KMS-11 (cell line): ENCODE measurements around the gene CRYAB.

Source experiments
- H2AFZ ChIP-seq: fragments of 200-600 bp; sonication (generic); 2 replicates; pipeline ENCODE4 v1.6.1; 2016; ENCODE audit warnings: antibody characterized with exemption, mixed run types, low read depth
- H3K27ac ChIP-seq: fragments of 200-600 bp; sonication (generic); 2 replicates; pipeline ENCODE4 v1.6.1; 2016; ENCODE audit warnings: mild to moderate bottlenecking, mixed run types
- H3K27me3 ChIP-seq: fragments of 200-600 bp; sonication (generic); 2 replicates; pipeline ENCODE4 v1.6.1; 2017; ENCODE audit warnings: mild to moderate bottlenecking, low read depth, mixed run types, moderate library complexity; ENCODE audit not compliant: insufficient read depth
- H3K36me3 ChIP-seq: fragments of 200-600 bp; sonication (generic); 2 replicates; pipeline ENCODE4 v1.6.1; 2017; ENCODE audit warnings: mild to moderate bottlenecking, mixed run types; ENCODE audit not compliant: insufficient read depth
- H3K4me1 ChIP-seq: fragments of 200-600 bp; sonication (generic); 2 replicates; pipeline ENCODE4 v1.6.1; 2016; ENCODE audit warnings: mild to moderate bottlenecking, low read depth, mixed run types; ENCODE audit not compliant: poor library complexity, severe bottlenecking
- H3K4me2 ChIP-seq: fragments of 200-600 bp; sonication (generic); 2 replicates; pipeline ENCODE4 v1.7.0; 2016; ENCODE audit warnings: mild to moderate bottlenecking, mixed run types
- H3K4me3 ChIP-seq: fragments of 200-600 bp; sonication (generic); IDR thresholded peaks from 2 replicates; pipeline ENCODE4 v1.6.1; 2017; ENCODE audit warnings: low read depth, low read length, mixed read lengths; ENCODE audit not compliant: insufficient read depth
- H3K79me2 ChIP-seq: fragments of 200-600 bp; sonication (generic); 2 replicates; pipeline ENCODE4 v1.6.1; 2016; ENCODE audit warnings: low read depth, mixed run types; ENCODE audit not compliant: insufficient read depth
- H3K9ac ChIP-seq: fragments of 200-600 bp; sonication (generic); 2 replicates; pipeline ENCODE4 v1.6.1; 2016; ENCODE audit warnings: mild to moderate bottlenecking, mixed run types
- H4K20me1 ChIP-seq: fragments of 200-600 bp; sonication (generic); 2 replicates; pipeline ENCODE4 v1.6.1; 2016; ENCODE audit warnings: mild to moderate bottlenecking, mixed run types; ENCODE audit not compliant: insufficient read depth
- CTCF ChIP-seq: fragments of 200-600 bp; sonication (generic); conservative IDR thresholded peaks from 2 replicates; pipeline ENCODE4 v1.6.1; 2017; ENCODE audit warnings: low read depth, mild to moderate bottlenecking, antibody characterized with exemption, low read length, moderate library complexity, mixed read lengths

Gene CRYAB

GRCh38 chr11:111945198-111945597, 33.6 kb upstream of the CRYAB start:
- no peak overlapping the region for H3K27ac ChIP-seq

GRCh38 chr11:111944651-111945051, 33.1 kb upstream of the CRYAB start:
- no peak for TF ChIP-seq CTCF
- H3K79me2 ChIP-seq, result no peaks in the 10 kb centered on the region
- H3K27ac ChIP-seq, result no peak overlapping the region
- no peaks in the 10 kb centered on the region for H3K27me3 ChIP-seq
- H3K4me1 ChIP-seq, result peaks cover 3% of the 10 kb centered on the region
- no peak overlapping the region for H3K9ac ChIP-seq
- H3K4me3 ChIP-seq, result no peak overlapping the region
- H3K36me3 ChIP-seq, result no peaks in the 10 kb centered on the region
- no peak overlapping the region for H2AFZ ChIP-seq
- H4K20me1 ChIP-seq, result no peaks in the 10 kb centered on the region
- no peak overlapping the region for H3K4me2 ChIP-seq

More at GRCh38 chr11:111945198-111945597, 33.6 kb upstream of the CRYAB start:
- TF ChIP-seq CTCF, result no peak
- H3K4me1 ChIP-seq, result peaks cover 6% of the 10 kb centered on the region
- H2AFZ ChIP-seq, result no peak overlapping the region
- H4K20me1 ChIP-seq, result no peaks in the 10 kb centered on the region
- H3K4me3 ChIP-seq, result no peak overlapping the region
- no peaks in the 10 kb centered on the region for H3K36me3 ChIP-seq
- H3K9ac ChIP-seq, result no peak overlapping the region
- no peaks in the 10 kb centered on the region for H3K79me2 ChIP-seq
- H3K27me3 ChIP-seq, result no peaks in the 10 kb centered on the region
- no peak overlapping the region for H3K4me2 ChIP-seq

GRCh38 chr11:111944139-111944538, 32.6 kb upstream of the CRYAB start:
- H3K27ac ChIP-seq, result no peak overlapping the region
- no peak overlapping the region for H3K9ac ChIP-seq
- H3K79me2 ChIP-seq, result no peaks in the 10 kb centered on the region

GRCh38 chr11:111942829-111943228, 31.3 kb upstream of the CRYAB start:
- H3K4me2 ChIP-seq, result no peak overlapping the region

More at GRCh38 chr11:111944139-111944538, 32.6 kb upstream of the CRYAB start:
- H3K4me1 ChIP-seq, result peaks cover under 1% of the 10 kb centered on the region
- H3K4me2 ChIP-seq, result no peak overlapping the region
- no peak for TF ChIP-seq CTCF
- H3K4me3 ChIP-seq, result no peak overlapping the region
- no peaks in the 10 kb centered on the region for H3K36me3 ChIP-seq
- H2AFZ ChIP-seq, result no peak overlapping the region
- no peaks in the 10 kb centered on the region for H4K20me1 ChIP-seq
- no peaks in the 10 kb centered on the region for H3K27me3 ChIP-seq

More at GRCh38 chr11:111942829-111943228, 31.3 kb upstream of the CRYAB start:
- Histone ChIP-seq H3K9ac (no peak overlapping the region), H3K79me2 (no peaks in the 10 kb centered on the region), H3K4me3 (no peak overlapping the region), H3K27me3 (no peaks in the 10 kb centered on the region), H3K27ac (no peak overlapping the region), H2AFZ (no peak overlapping the region), H3K4me1 (no peaks in the 10 kb centered on the region), H4K20me1 (no peaks in the 10 kb centered on the region), H3K36me3 (no peaks in the 10 kb centered on the region)
- no peak for TF ChIP-seq CTCF
